ENCODE measurements around the gene GATA1.

- no peak for TF ChIP-seq POLR2A (IDR thresholded peaks at IDR 0.05)
- no peak for TF ChIP-seq CTCF (IDR thresholded peaks at IDR 0.05)
- TF ChIP-seq POLR2AphosphoS5 (IDR thresholded peaks at IDR 0.05) = no peak
Measured at GRCh38 chrX:48741834-48742233, 44.6 kb upstream of the GATA1 start.

All from breast epithelium (tissue), 3 donors.